Measurements from ENCODE around the gene NAALADL2.
"Not testable (repeated sequence)": the region's sequence is repeated elsewhere in the genome, so short reads cannot be mapped to it uniquely, and the experiment has no call there.

NAALADL2 gene

GRCh38 chr3:175818811-175819464, 959.8 kb downstream of the NAALADL2 start:
- no peak for DNase-seq

- DNase-seq = not testable (repeated sequence)
These were observed 963.8 kb downstream of the NAALADL2 start for GRCh38 chr3:175822766-175823491.

- DNase-seq = not testable (repeated sequence)
These were observed 966.0 kb downstream of the NAALADL2 start for GRCh38 chr3:175825016-175825580.

- no peak for DNase-seq
These were observed 967.6 kb downstream of the NAALADL2 start for GRCh38 chr3:175826759-175827158.

- not testable (repeated sequence) for DNase-seq
These were observed 970.7 kb downstream of the NAALADL2 start for GRCh38 chr3:175829809-175830208.

GRCh38 chr3:175835763-175836162, 976.6 kb downstream of the NAALADL2 start:
- not testable (repeated sequence) for DNase-seq

GRCh38 chr3:175836617-175837016, 977.5 kb downstream of the NAALADL2 start:
- DNase-seq = no peak

GRCh38 chr3:175837962-175838361, 978.8 kb downstream of the NAALADL2 start:
- no peak for DNase-seq

- no peak for DNase-seq
These were observed 980.4 kb downstream of the NAALADL2 start for GRCh38 chr3:175839366-175840005.

- DNase-seq = no peak
These were observed 992.4 kb downstream of the NAALADL2 start for GRCh38 chr3:175851541-175851940.

- no peak for DNase-seq
These were observed 993.4 kb downstream of the NAALADL2 start for GRCh38 chr3:175852560-175852959.

- DNase-seq = no peak
These were observed 998.6 kb downstream of the NAALADL2 start for GRCh38 chr3:175857666-175858270.

All from COR-L47 (cell line).